Thyroid gland (tissue), 4 donors: Measurements from ENCODE around the gene EXOC3L1. TPM values are rescaled to one million over a fixed set of nuclear protein-coding genes. Genes with fewer than 3 reads are reported as not detected.

ENCODE experiments used
- DNase-seq, 2 donors: peaks; one replicate each; pipeline ENCODE4 v3.0.0-alpha.2; 2019
- H3K27ac ChIP-seq, 3 donors: fragments of 200-600 bp; sonication (generic); 1 replicate in 2 of 3; 2 replicates in 1 of 3; pipeline ENCODE4 v1.5.1; 2016 to 2019; ENCODE audit warnings: mild to moderate bottlenecking in 1 of 3, moderate library complexity in 1 of 3
- H3K27me3 ChIP-seq: fragments of 200-600 bp; sonication (generic); one replicate; pipeline ENCODE4 v1.5.1; 2019
- H3K36me3 ChIP-seq, 2 donors: fragments of 200-600 bp; sonication (generic); one replicate each; pipeline ENCODE4 v1.5.1; 2016 to 2019
- H3K4me1 ChIP-seq, 2 donors: fragments of 200-600 bp; sonication (generic); one replicate each; pipeline ENCODE4 v1.5.1; 2017 to 2019
- H3K4me3 ChIP-seq, 3 donors: fragments of 200-600 bp; sonication (generic); replicated peaks in 1 of 3; 1 replicate in 2 of 3; 2 replicates in 1 of 3; pipeline ENCODE4 v1.5.1; 2016; ENCODE audit warnings: mild to moderate bottlenecking in 1 of 3
- H3K9me3 ChIP-seq: fragments of 200-600 bp; sonication (generic); one replicate; pipeline ENCODE4 v1.5.1; 2017
- POLR2A ChIP-seq, 2 donors: fragments of 450-650 bp; IDR thresholded peaks; one replicate each; pipeline ENCODE4 v1.6.1; 2017; ENCODE audit warnings: antibody characterized with exemption in 2 of 2, mild to moderate bottlenecking in 2 of 2, moderate library complexity in 1 of 2
- WGBS, 2 donors: methylation state at CpG; one replicate each; pipeline ENCODE4 v1.1.5; 2017; 5-methylcytosine and 5-hydroxymethylcytosine counted together
- intact Hi-C: fragments of 100-400 bp; cut with DNase I; formaldehyde crosslinking; loops from one replicate; pipeline ENCODE4 v1.15.1; 2023
- total RNA-seq, 4 donors: library from RNA; depleted of rRNA; stranded (reverse); fragments of >200 nt; gene quantifications; one replicate each; pipeline ENCODE4 v1.2.3, GENCODE V29; 2016
- TF ChIP-seq, protein P1 (sequence below), 6 experiments: fragments of 200-600 bp in 3 of 6; fragments of 450-650 bp in 3 of 6; sonication (generic) in 3 of 6; IDR thresholded peaks; one replicate each; pipeline ENCODE4 v1.5.1; 2016 to 2019; ENCODE audit warnings: antibody characterized with exemption in 6 of 6, mild to moderate bottlenecking in 2 of 6, inconsistent platforms in 1 of 6, moderate library complexity in 1 of 6

Gene EXOC3L1
- total RNA-seq, 4 donors from 2014 or later = 5.9 to 8.6 (median 7.6) TPM

DNA sequence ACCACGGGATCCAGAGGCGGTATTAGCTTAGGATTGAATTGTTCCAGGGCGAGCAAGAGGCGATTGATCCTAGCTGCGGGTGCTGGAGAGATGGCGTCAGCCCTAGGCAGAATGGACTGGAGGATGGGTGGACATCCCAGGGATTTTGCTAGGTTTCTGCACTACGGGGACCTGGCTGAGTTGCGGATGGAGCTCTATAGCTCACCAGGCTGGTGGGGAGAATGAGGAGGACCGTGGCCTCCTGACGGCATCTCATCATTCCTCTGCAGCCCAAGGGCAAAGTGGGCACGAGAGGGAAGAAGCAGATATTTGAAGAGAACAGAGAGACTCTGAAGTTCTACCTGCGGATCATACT lies 37.6 kb upstream of the EXOC3L1 start:
- peak overlapping the region in 2 of 3 donors; percentile 58 to 75 for H3K27ac ChIP-seq

DNA sequence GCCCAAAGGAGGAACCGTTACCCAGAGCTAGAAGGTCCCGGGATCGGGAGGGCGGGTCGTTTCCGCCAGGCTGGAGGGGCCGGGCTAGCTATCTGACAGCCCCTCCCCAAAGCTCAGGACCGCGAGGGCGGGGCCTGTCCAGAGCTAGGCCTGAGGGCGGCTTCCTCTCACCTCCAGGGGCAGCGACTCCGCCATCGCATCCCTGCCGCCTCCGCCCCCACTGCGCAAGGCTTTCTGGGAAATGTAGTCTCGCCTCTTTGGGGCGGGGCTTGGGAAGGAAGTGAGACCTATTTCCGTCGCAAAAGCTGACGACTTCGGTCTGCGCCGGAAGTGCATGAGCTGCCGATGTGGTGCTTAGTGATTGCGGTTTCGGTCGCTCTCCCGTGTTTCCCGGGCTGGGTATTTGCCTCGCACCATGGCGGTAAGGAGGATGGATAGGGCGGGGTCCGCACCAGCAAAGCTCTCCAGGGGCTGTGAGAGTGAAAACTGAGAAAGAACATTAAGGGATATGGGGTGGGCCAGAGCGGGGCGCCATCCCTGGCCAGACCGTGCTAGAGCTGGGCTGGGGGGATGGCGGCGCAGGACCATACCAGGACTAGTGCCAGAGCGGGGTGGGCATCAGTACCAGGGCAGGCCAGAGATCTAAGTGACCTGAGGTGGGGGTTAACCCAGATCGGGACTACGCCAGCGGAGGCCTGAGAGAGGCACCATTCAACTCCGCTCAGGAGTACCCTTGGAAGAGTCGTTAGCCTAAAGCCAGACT lies 37.0 kb upstream of the EXOC3L1 start, which contains the start of gene TMEM208:
TSS of gene TMEM208 (plus strand) at position 327 of the 763 bp plus-strand sequence. CDS start at position 416, 89 bp downstream.
- Histone ChIP-seq H3K4me3 (peak within 1 kb of the TSS; percentile 65 to 97 (median 95)), H3K9me3 (no peaks in the 10 kb centered on the region), H3K36me3 (peaks cover 38 to 39% of the 10 kb centered on the region in 2 donors), H3K27me3 (no peaks in the 10 kb centered on the region), H3K4me1 (peaks cover 14% of the 10 kb centered on the region in 2 donors), H3K27ac (peak within 1 kb of the TSS; percentile 24 to 76 (median 58))
- intact Hi-C loops = no loop called here
- peak; percentile 98 for DNase-seq
- TF ChIP-seq, protein P1, sequence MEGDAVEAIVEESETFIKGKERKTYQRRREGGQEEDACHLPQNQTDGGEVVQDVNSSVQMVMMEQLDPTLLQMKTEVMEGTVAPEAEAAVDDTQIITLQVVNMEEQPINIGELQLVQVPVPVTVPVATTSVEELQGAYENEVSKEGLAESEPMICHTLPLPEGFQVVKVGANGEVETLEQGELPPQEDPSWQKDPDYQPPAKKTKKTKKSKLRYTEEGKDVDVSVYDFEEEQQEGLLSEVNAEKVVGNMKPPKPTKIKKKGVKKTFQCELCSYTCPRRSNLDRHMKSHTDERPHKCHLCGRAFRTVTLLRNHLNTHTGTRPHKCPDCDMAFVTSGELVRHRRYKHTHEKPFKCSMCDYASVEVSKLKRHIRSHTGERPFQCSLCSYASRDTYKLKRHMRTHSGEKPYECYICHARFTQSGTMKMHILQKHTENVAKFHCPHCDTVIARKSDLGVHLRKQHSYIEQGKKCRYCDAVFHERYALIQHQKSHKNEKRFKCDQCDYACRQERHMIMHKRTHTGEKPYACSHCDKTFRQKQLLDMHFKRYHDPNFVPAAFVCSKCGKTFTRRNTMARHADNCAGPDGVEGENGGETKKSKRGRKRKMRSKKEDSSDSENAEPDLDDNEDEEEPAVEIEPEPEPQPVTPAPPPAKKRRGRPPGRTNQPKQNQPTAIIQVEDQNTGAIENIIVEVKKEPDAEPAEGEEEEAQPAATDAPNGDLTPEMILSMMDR (IDR thresholded peaks at IDR 0.05) = peak in 3 of 6 experiments; percentile 14 to 40 (median 18)
- peak in 1 of 2 donors; percentile 71 for TF ChIP-seq POLR2A (IDR thresholded peaks at IDR 0.05)
- WGBS, 2 donors = 0 to 1% methylated on average over 40 to 44 of the region's 46 CpGs

More for the DNA sequence above, 37.6 kb upstream of the EXOC3L1 start:
- H3K36me3 ChIP-seq = peaks cover 39 to 40% of the 10 kb centered on the region in 2 donors
- H3K4me3 ChIP-seq = peak overlapping the region; percentile 65 to 97 (median 95)
- no peak for DNase-seq
- H3K9me3 ChIP-seq = no peaks in the 10 kb centered on the region
- whole genome bisulfite sequencing, 2 donors = 7 to 12% methylated on average over 8 to 12 of the region's 12 CpGs
- no peaks in the 10 kb centered on the region for H3K27me3 ChIP-seq
- peaks cover 14% of the 10 kb centered on the region in 2 donors for H3K4me1 ChIP-seq
- intact Hi-C loops = no loop called here
- no peak for TF ChIP-seq POLR2A (IDR thresholded peaks at IDR 0.05)
- TF ChIP-seq, protein P1 (IDR thresholded peaks at IDR 0.05) = no peak

DNA sequence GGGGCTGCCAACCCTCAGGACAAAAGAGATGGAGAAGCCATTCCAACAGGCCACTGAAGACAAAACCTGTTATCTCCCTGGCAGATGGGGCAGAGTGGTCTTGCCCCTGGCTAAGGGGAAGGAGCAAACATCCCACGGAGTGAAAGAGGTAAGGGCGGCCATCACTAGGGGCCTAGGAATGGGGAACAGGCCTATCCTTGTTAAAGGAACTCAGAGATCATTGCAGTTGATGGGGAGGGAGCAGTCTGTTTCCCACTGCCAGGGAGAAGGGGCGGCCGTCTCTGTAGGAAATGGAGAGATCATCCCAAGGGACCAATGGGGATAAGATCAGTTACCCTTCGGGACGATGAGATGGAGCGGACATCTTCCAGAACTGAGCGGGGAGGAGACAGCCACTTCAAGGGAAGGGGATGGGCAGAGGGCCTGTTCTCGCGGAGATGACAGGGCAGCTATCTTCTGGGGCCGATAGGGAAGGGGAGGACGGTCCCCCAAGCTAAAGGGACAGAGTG lies 36.4 kb upstream of the EXOC3L1 start:
- peaks cover 32 to 33% of the 10 kb centered on the region in 2 donors for H3K36me3 ChIP-seq
- intact Hi-C loops = no loop called here

DNA sequence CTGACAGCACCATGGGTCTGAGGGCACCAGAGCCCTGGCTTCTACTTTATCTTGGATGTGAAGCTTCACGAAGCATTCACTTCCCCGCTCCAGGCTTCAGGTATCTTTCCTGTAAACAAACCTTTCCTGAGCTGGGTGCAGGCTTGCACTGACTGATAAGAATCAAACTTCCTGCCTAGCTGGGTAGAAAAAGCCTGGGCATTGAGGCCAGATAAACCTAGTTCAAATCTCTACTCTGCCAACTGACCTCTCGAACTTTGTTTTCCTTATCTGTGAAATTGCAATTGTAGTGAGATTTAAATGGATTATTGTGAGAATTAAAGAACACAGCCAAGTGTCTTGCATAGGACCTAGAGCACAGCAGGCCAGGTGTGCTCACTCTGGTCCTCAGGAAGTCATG lies 34.1 kb upstream of the EXOC3L1 start:
- no peak for DNase-seq
- Histone ChIP-seq H3K36me3 (peaks cover 8 to 10% of the 10 kb centered on the region in 2 donors), H3K4me1 (peaks cover 14% of the 10 kb centered on the region in 2 donors), H3K27ac (no peak overlapping the region), H3K4me3 (no peak overlapping the region), H3K9me3 (no peaks in the 10 kb centered on the region), H3K27me3 (no peaks in the 10 kb centered on the region)
- TF ChIP-seq, protein P1 (IDR thresholded peaks at IDR 0.05) = no peak
- TF ChIP-seq POLR2A (IDR thresholded peaks at IDR 0.05) = no peak
- WGBS, 2 donors = 47 to 52% methylated on average over 3 of the region's 3 CpGs
- intact Hi-C loops = no loop called here

More for the DNA sequence above, 36.4 kb upstream of the EXOC3L1 start:
- Histone ChIP-seq H3K27me3 (no peaks in the 10 kb centered on the region), H3K4me1 (peaks cover 14% of the 10 kb centered on the region in 2 donors), H3K27ac (peak overlapping the region in 2 of 3 donors; percentile 47 to 76), H3K4me3 (peak overlapping the region; percentile 17 to 97 (median 65)), H3K9me3 (no peaks in the 10 kb centered on the region)
- no peak for TF ChIP-seq POLR2A (IDR thresholded peaks at IDR 0.05)
- TF ChIP-seq, protein P1 (IDR thresholded peaks at IDR 0.05) = no peak
- no peak for DNase-seq
- 9 to 12% methylated on average over 12 of the region's 12 CpGs for WGBS, 2 donors
